Measurements from ENCODE around the gene ARHGAP15. TPM values are rescaled to one million over a fixed set of nuclear protein-coding genes. Genes with fewer than 3 reads are reported as not detected.

Gene ARHGAP15
- total RNA-seq, 2 donors from 2014 or later, result 11.0 to 11.8 TPM

GRCh38 chr2:143442193-143442592 lies 313.0 kb downstream of the ARHGAP15 start:
- Histone ChIP-seq H3K27ac (peak overlapping the region in 1 of 2 donors; percentile 26), H3K4me1 (ENCODE audit: control insufficient read depth in 1 of 2, low read depth in 2 of 2) (peaks cover 0 to 16% of the 10 kb centered on the region in 2 donors), H3K27me3 (replicated peaks; ENCODE audit: insufficient read depth) (no peaks in the 10 kb centered on the region), H3K4me3 (no peak overlapping the region), H3K9me3 (no peaks in the 10 kb centered on the region), H3K36me3 (no peaks in the 10 kb centered on the region)
- no peak for ATAC-seq (ENCODE audit: insufficient number of reproducible peaks, low FRiP score, low read depth)
- no peak for TF ChIP-seq CTCF (IDR thresholded peaks at IDR 0.05)
- no peak for DNase-seq (ENCODE audit: low spot score)

GRCh38 chr2:143451642-143452281 lies 322.5 kb downstream of the ARHGAP15 start:
- no peaks in the 10 kb centered on the region for H3K36me3 ChIP-seq

GRCh38 chr2:143452817-143453451 lies 323.7 kb downstream of the ARHGAP15 start:
- Histone ChIP-seq H3K4me1 (ENCODE audit: control insufficient read depth in 1 of 2, low read depth in 2 of 2) (no peaks in the 10 kb centered on the region), H3K27ac (no peak overlapping the region), H3K9me3 (no peaks in the 10 kb centered on the region), H3K36me3 (no peaks in the 10 kb centered on the region), H3K4me3 (no peak overlapping the region), H3K27me3 (replicated peaks; ENCODE audit: insufficient read depth) (no peaks in the 10 kb centered on the region)
- no peak for TF ChIP-seq CTCF (IDR thresholded peaks at IDR 0.05)
- DNase-seq (ENCODE audit: low spot score) (no peak), ATAC-seq (ENCODE audit: insufficient number of reproducible peaks, low FRiP score, low read depth) (no peak)

More at GRCh38 chr2:143451642-143452281, 322.5 kb downstream of the ARHGAP15 start:
- H3K9me3 ChIP-seq, result no peaks in the 10 kb centered on the region
- no peak overlapping the region for H3K4me3 ChIP-seq
- DNase-seq (ENCODE audit: low spot score) (no peak), ATAC-seq (ENCODE audit: insufficient number of reproducible peaks, low FRiP score, low read depth) (peak; percentile 55)
- no peak for TF ChIP-seq CTCF (IDR thresholded peaks at IDR 0.05)
- no peaks in the 10 kb centered on the region for H3K27me3 ChIP-seq (replicated peaks; ENCODE audit: insufficient read depth)
- no peak overlapping the region for H3K27ac ChIP-seq
- no peaks in the 10 kb centered on the region for H3K4me1 ChIP-seq (ENCODE audit: control insufficient read depth in 1 of 2, low read depth in 2 of 2)

GRCh38 chr2:143453981-143454511 lies 324.8 kb downstream of the ARHGAP15 start:
- no peak for TF ChIP-seq CTCF (IDR thresholded peaks at IDR 0.05)
- ATAC-seq (ENCODE audit: insufficient number of reproducible peaks, low FRiP score, low read depth) (no peak), DNase-seq (ENCODE audit: low spot score) (no peak)
- Histone ChIP-seq H3K27me3 (replicated peaks; ENCODE audit: insufficient read depth) (no peaks in the 10 kb centered on the region), H3K4me3 (no peak overlapping the region), H3K4me1 (ENCODE audit: control insufficient read depth in 1 of 2, low read depth in 2 of 2) (no peaks in the 10 kb centered on the region), H3K27ac (no peak overlapping the region), H3K36me3 (no peaks in the 10 kb centered on the region), H3K9me3 (no peaks in the 10 kb centered on the region)

- TF ChIP-seq CTCF (IDR thresholded peaks at IDR 0.05), result no peak
- Histone ChIP-seq H3K4me3 (no peak overlapping the region), H3K4me1 (ENCODE audit: control insufficient read depth in 1 of 2, low read depth in 2 of 2) (no peaks in the 10 kb centered on the region), H3K36me3 (no peaks in the 10 kb centered on the region), H3K9me3 (no peaks in the 10 kb centered on the region), H3K27ac (no peak overlapping the region), H3K27me3 (replicated peaks; ENCODE audit: insufficient read depth) (no peaks in the 10 kb centered on the region)
- DNase-seq (ENCODE audit: low spot score) (no peak), ATAC-seq (ENCODE audit: insufficient number of reproducible peaks, low FRiP score, low read depth) (no peak)
Measured at GRCh38 chr2:143455317-143455716, 326.1 kb downstream of the ARHGAP15 start.

All from thoracic aorta (tissue), 2 donors.